PC-9 (cell line): ENCODE results near the gene TMEM165.
A peak's percentile ranks its signal among the peaks of the same experiment; 100 is the strongest.

Experiments used
- EZH2 ChIP-seq: fragments of 200-600 bp; sonication (generic); IDR thresholded peaks from 2 replicates; pipeline ENCODE4 v1.8.0; 2017; ENCODE audit warnings: antibody characterized with exemption, low read depth
- TF ChIP-seq, protein P1 (sequence below): fragments of 200-600 bp; sonication (generic); conservative IDR thresholded peaks from 2 replicates; pipeline ENCODE4 v1.6.1; 2017; ENCODE audit warnings: mixed run types, antibody characterized with exemption, mild to moderate bottlenecking, moderate library complexity

DNA sequence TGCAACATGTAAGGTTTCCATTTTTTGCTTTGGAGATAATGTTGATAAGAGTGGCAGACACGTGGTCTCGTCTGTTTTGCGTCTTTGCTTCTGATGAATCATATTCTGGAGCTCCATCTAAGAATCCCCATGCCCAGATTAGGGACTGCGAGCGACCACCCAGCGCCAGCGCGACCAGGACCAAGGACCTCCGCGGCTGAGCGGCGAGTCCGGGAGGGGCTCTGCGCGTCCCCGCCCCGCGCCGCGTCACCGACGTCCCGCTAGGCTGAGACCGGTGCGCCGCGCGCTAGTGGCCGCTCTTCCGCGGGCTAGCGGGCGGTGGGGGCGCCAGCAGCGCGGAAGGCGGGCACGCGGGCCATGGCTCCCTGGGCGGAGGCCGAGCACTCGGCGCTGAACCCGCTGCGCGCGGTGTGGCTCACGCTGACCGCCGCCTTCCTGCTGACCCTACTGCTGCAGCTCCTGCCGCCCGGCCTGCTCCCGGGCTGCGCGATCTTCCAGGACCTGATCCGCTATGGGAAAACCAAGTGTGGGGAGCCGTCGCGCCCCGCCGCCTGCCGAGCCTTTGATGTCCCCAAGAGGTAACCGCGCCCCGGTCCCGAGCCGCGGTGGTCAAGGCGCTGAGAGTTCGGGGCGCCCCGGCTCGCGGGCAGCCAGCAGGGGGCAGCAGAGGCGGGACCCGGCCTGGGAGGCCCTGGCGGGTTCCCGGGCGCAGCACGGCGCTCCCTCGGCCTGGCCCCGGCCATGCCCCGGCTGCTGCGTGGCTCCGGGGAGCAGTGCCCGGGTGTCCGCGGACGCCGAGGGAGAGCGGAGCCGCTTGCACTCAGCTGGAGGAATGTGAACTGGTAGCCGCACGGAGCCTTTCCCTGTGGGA, 49.5 kb upstream of the TMEM165 start, which contains the start of gene SRD5A3:
- TF ChIP-seq, protein P1, sequence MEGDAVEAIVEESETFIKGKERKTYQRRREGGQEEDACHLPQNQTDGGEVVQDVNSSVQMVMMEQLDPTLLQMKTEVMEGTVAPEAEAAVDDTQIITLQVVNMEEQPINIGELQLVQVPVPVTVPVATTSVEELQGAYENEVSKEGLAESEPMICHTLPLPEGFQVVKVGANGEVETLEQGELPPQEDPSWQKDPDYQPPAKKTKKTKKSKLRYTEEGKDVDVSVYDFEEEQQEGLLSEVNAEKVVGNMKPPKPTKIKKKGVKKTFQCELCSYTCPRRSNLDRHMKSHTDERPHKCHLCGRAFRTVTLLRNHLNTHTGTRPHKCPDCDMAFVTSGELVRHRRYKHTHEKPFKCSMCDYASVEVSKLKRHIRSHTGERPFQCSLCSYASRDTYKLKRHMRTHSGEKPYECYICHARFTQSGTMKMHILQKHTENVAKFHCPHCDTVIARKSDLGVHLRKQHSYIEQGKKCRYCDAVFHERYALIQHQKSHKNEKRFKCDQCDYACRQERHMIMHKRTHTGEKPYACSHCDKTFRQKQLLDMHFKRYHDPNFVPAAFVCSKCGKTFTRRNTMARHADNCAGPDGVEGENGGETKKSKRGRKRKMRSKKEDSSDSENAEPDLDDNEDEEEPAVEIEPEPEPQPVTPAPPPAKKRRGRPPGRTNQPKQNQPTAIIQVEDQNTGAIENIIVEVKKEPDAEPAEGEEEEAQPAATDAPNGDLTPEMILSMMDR, result peak; percentile 76
- TF ChIP-seq EZH2, result no peak
